NCI-H1930 (cell line): Measurements from ENCODE around the gene LRRC36.

Experiments used
- DNase-seq, 2 experiments: peaks; one replicate each; lab custom pipeline; 2025; lab: John Stamatoyannopoulos, UW

The LRRC36 gene

GRCh38 chr16:67424261-67424615 lies 97.6 kb downstream of the LRRC36 start:
- DNase-seq, result no peak

GRCh38 chr16:67425061-67425460 lies 98.4 kb downstream of the LRRC36 start:
- no peak for DNase-seq

- no peak for DNase-seq
Observed at GRCh38 chr16:67425580-67425979, 99.0 kb downstream of the LRRC36 start.

- no peak for DNase-seq
Observed at GRCh38 chr16:67426022-67426421, 99.4 kb downstream of the LRRC36 start.

GRCh38 chr16:67426950-67427349 lies 100.3 kb downstream of the LRRC36 start:
- no peak for DNase-seq

- peak; percentile 21 to 50 for DNase-seq
Observed at GRCh38 chr16:67428146-67428731, 101.6 kb downstream of the LRRC36 start.

- DNase-seq, result no peak
Observed at GRCh38 chr16:67429053-67429798, 102.6 kb downstream of the LRRC36 start.

- no peak for DNase-seq
Observed at GRCh38 chr16:67429799-67430503, 103.3 kb downstream of the LRRC36 start.

GRCh38 chr16:67430504-67430976 lies 103.9 kb downstream of the LRRC36 start:
- no peak for DNase-seq

GRCh38 chr16:67430977-67431774 lies 104.6 kb downstream of the LRRC36 start, which contains the start of gene HSD11B2:
Gene HSD11B2 (plus strand): TSS chr16:67431121. CDS start chr16:67431249, 128 bp downstream.
- DNase-seq, result peak; percentile 48 to 62

- no peak for DNase-seq
Observed at GRCh38 chr16:67431775-67432505, 105.3 kb downstream of the LRRC36 start.

- DNase-seq, result no peak
Observed at GRCh38 chr16:67432506-67432890, 105.9 kb downstream of the LRRC36 start.

- no peak for DNase-seq
Observed at GRCh38 chr16:67433131-67433719, 106.6 kb downstream of the LRRC36 start.
